Activated CD8-positive, alpha-beta memory T cell treated with anti-CD3 and anti-CD28 coated beads for 48 hours (primary cell): ENCODE data around the gene ZNF793.

Source experiments
- DNase-seq, 3 experiments: peaks; one replicate each; pipeline ENCODE4 v3.0.0-alpha.2; 2020; ENCODE audit warnings: low read depth in 2 of 3, low spot score in 2 of 3

Gene ZNF793

DNA sequence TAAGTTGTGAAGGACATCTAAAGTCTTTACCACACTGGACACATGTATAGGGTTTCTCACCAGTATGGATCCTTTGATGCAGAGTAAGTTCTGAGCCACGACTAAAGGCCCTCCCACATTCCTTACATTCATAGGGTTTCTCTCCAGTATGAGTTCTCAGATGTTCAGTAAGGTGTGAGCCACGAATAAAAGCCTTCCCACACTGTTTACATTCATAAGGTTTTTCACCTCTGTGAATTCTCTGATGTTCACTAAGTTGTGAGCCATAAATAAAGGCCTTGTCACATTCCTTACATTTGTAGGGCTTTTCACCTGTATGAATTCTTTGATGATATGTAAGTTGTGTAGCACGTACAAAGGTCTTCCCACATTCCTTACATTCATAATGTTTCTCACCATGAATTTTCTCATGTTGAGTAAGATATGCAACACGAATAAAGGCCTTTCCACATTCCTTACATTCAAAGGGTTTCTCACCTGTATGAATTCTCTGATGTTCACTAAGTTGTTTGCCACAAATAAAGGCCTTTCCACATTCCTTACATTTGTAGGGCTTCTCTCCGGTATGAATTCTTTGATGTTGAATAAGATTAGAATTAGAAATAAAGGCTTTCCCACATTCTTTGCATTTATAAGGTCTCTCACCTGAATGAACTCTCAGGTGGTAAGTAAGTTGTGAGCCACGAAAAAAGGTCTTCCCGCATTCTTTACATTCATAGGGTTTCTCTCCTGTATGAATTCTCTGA, 58.1 kb downstream of the ZNF793 start:
- DNase-seq = no peak

DNA sequence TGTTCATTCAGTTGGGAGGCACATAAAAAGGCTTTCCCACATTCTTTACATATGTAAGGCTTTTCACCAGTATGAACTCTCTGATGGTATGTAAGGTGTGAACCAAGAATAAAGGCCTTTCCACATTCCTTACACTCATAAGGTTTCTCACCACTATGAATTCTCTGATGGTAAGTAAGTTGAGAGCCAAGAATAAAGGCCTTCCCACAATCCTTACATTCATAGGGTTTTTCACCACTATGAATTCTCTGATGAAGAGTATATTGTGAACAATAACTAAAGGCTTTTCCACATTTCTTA, 58.6 kb downstream of the ZNF793 start:
- DNase-seq = no peak

DNA sequence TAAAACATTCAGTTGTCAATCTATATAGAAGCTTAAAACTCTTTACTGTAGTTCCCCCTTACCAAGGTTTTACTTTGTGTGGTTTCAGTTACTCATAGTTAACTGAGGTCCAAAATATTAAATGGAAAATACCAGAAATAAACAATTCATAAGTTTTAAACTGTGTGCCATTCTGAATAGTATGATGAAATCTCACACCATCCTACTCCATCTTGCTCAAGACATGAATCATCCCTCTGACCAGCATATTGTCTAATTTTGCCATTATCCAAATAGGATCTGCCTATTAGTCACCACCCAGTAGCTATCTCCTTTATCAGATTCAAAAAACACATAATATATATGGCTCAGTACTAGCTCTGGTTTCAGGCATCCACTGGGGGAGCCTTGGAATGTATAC, 65.5 kb downstream of the ZNF793 start:
- no peak for DNase-seq

- DNase-seq = no peak
Measured at GRCh38 chr19:37583340-37583739, 76.6 kb downstream of the ZNF793 start.
